GM13976 (cell line): Measurements from ENCODE around the gene SSBP2.
A peak's percentile ranks its signal among the peaks of the same experiment; 100 is the strongest.

ENCODE experiments used
- DNase-seq: peaks from one replicate; pipeline ENCODE4 v3.0.0; 2012; ENCODE audit warnings: low spot score
- in situ Hi-C: fragments of 300-500 bp; cut with MboI; formaldehyde crosslinking; loops from one replicate; pipeline ENCODE4 v1.12.0; 2022; ENCODE audit warnings: low sequenced_read_pairs, mixed read lengths, inconsistent platforms; ENCODE audit not compliant: unreplicated experiment
- TF ChIP-seq, protein P1 (sequence below): IDR thresholded peaks from 2 replicates; pipeline ENCODE4 v1.5.1; 2012; ENCODE audit warnings: borderline replicate concordance, mild to moderate bottlenecking; ENCODE audit not compliant: insufficient read depth; ENCODE audit errors: extremely low read depth, missing control alignments, control extremely low read depth

SSBP2 gene

GRCh38 chr5:81428446-81428845 lies 322.5 kb downstream of the SSBP2 start:
- DNase-seq, result no peak
- in situ Hi-C loops, result loop anchor here (10.0 kb wide), 1 partner anchor 796 kb away; no protein-coding TSS in a partner anchor
- TF ChIP-seq, protein P1, sequence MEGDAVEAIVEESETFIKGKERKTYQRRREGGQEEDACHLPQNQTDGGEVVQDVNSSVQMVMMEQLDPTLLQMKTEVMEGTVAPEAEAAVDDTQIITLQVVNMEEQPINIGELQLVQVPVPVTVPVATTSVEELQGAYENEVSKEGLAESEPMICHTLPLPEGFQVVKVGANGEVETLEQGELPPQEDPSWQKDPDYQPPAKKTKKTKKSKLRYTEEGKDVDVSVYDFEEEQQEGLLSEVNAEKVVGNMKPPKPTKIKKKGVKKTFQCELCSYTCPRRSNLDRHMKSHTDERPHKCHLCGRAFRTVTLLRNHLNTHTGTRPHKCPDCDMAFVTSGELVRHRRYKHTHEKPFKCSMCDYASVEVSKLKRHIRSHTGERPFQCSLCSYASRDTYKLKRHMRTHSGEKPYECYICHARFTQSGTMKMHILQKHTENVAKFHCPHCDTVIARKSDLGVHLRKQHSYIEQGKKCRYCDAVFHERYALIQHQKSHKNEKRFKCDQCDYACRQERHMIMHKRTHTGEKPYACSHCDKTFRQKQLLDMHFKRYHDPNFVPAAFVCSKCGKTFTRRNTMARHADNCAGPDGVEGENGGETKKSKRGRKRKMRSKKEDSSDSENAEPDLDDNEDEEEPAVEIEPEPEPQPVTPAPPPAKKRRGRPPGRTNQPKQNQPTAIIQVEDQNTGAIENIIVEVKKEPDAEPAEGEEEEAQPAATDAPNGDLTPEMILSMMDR, result no peak

- in situ Hi-C loops, result loop anchor here (10.0 kb wide), 1 partner anchor 797 kb away; no protein-coding TSS in a partner anchor
These were observed 323.3 kb downstream of the SSBP2 start for GRCh38 chr5:81427566-81427965.

DNA sequence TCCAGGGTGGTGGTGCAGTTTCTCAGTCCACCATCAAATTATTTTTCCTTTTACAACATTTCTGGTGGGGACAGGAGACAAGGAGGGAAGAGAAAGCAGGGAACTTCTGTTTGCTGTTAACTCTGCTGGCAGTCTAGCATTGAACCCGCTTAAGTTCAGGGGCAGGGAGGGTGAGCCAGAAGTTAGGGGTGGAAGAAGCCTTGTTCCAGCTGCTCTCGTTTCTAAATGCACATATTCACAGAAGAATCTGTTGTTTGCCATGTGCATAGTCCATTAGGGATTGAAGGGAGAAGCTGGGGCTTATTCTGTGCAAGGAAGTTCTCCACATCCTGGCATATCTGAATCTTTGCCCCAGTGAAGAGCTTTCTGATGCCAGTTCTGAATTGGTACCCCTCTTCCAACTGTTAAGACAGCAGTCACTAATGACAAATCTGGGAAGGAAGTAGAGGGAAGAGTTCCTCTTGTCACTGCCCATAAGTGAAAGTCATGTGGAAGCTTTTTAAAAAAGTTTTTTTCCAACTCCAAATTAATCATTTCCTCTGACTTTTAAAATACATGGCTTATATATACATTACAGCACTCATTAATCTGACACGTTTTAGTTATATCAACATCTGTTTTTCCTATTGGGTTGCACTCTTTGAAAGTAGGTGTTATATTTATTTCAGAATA lies 324.4 kb downstream of the SSBP2 start:
- TF ChIP-seq, protein P1, result no peak
- in situ Hi-C loops, result loop anchor here (10.0 kb wide), 1 partner anchor 798 kb away; no protein-coding TSS in a partner anchor
- no peak for DNase-seq

More at GRCh38 chr5:81427566-81427965, 323.3 kb downstream of the SSBP2 start:
- no peak for DNase-seq
- TF ChIP-seq, protein P1, result no peak

- DNase-seq, result peak; percentile 37
- TF ChIP-seq, protein P1, result no peak
- in situ Hi-C loops, result loop anchor here (10.0 kb wide), 1 partner anchor 799 kb away; no protein-coding TSS in a partner anchor
These were observed 325.3 kb downstream of the SSBP2 start for GRCh38 chr5:81425569-81425968.

- DNase-seq, result no peak
- TF ChIP-seq, protein P1, result no peak
- in situ Hi-C loops, result loop anchor here (10.0 kb wide), 1 partner anchor 800 kb away; no protein-coding TSS in a partner anchor
These were observed 326.2 kb downstream of the SSBP2 start for GRCh38 chr5:81424728-81425127.

GRCh38 chr5:81422671-81423070 lies 328.2 kb downstream of the SSBP2 start:
- DNase-seq, result no peak
- in situ Hi-C loops, result loop anchor here (10.0 kb wide), 1 partner anchor 802 kb away; no protein-coding TSS in a partner anchor

More at GRCh38 chr5:81422671-81423070, 328.2 kb downstream of the SSBP2 start:
- TF ChIP-seq, protein P1, result no peak
